Measurements from ENCODE around the gene MGAT4C. TPM values are rescaled to one million over a fixed set of nuclear protein-coding genes. Genes with fewer than 3 reads are reported as not detected.

MGAT4C gene
- total RNA-seq, 2 donors from 2014 or later: 0.11 to 1.8 TPM

- Histone ChIP-seq H3K27me3 (ENCODE audit: control insufficient read depth, insufficient read depth, low read length, poor library complexity, severe bottlenecking) (no peaks in the 10 kb centered on the region), H3K27ac (ENCODE audit: low read depth, low read length) (no peak overlapping the region), H3K9me3 (ENCODE audit: control insufficient read depth, low read length) (no peaks in the 10 kb centered on the region), H3K4me3 (ENCODE audit: low read length) (no peak overlapping the region), H3K9ac (ENCODE audit: extremely low read depth, low read length, poor library complexity, severe bottlenecking) (no peak overlapping the region), H3K36me3 (ENCODE audit: control insufficient read depth, insufficient read depth, low read length) (no peaks in the 10 kb centered on the region), H3K4me1 (ENCODE audit: control insufficient read depth, insufficient read depth, low read length) (no peaks in the 10 kb centered on the region)
- Mint-ChIP-seq H3K9me3 (no peaks in the 10 kb centered on the region), H3K36me3 (ENCODE audit: low read depth) (no peaks in the 10 kb centered on the region), H3K4me1 (peaks cover 4% of the 10 kb centered on the region), H3K27ac (no peak overlapping the region), H3K27me3 (ENCODE audit: insufficient read depth) (peaks cover 3% of the 10 kb centered on the region), H3K4me3 (peak overlapping the region; percentile 67)
- 92 to 95% methylated on average over 7 to 38 of the region's 38 CpGs for WGBS, 2 experiments (ENCODE audit: insufficient coverage in 1 of 2, insufficient read length in 1 of 2)
- TF ChIP-seq, protein P1, sequence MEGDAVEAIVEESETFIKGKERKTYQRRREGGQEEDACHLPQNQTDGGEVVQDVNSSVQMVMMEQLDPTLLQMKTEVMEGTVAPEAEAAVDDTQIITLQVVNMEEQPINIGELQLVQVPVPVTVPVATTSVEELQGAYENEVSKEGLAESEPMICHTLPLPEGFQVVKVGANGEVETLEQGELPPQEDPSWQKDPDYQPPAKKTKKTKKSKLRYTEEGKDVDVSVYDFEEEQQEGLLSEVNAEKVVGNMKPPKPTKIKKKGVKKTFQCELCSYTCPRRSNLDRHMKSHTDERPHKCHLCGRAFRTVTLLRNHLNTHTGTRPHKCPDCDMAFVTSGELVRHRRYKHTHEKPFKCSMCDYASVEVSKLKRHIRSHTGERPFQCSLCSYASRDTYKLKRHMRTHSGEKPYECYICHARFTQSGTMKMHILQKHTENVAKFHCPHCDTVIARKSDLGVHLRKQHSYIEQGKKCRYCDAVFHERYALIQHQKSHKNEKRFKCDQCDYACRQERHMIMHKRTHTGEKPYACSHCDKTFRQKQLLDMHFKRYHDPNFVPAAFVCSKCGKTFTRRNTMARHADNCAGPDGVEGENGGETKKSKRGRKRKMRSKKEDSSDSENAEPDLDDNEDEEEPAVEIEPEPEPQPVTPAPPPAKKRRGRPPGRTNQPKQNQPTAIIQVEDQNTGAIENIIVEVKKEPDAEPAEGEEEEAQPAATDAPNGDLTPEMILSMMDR (conservative IDR thresholded peaks at IDR 0.05): no peak
- DNase-seq: peak; percentile 93
Observed at GRCh38 chr12:86264451-86265328, 8.5 kb upstream of the MGAT4C start.

DNA sequence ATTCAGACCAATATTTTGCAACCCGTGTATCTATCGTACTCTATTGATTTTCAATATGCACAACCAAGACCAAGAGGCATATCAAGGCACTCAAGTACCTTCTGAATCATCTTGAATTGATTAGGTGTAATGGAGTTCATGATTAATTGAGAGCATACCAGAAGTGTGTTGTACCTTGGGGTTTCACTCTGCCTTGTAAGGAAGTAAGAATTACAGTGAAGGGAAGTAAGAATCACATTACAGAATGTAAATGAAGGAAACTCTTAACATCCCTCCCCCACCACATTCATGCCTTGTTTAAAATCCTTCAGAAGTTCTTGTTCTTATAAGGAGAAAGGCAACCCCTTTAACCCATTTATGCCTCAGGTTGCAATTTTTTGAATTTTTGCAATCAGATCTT is 5.4 kb upstream of the MGAT4C start:
- Histone ChIP-seq H3K27ac (ENCODE audit: low read depth, low read length) (no peak overlapping the region), H3K4me1 (ENCODE audit: control insufficient read depth, insufficient read depth, low read length) (no peaks in the 10 kb centered on the region), H3K9me3 (ENCODE audit: control insufficient read depth, low read length) (no peaks in the 10 kb centered on the region), H3K4me3 (ENCODE audit: low read length) (no peak overlapping the region), H3K9ac (ENCODE audit: extremely low read depth, low read length, poor library complexity, severe bottlenecking) (no peak overlapping the region), H3K27me3 (ENCODE audit: control insufficient read depth, insufficient read depth, low read length, poor library complexity, severe bottlenecking) (no peaks in the 10 kb centered on the region), H3K36me3 (ENCODE audit: control insufficient read depth, insufficient read depth, low read length) (no peaks in the 10 kb centered on the region)
- WGBS, 2 experiments (ENCODE audit: insufficient coverage in 1 of 2, insufficient read length in 1 of 2): 95% methylated on average over 2 of the region's 2 CpGs; no CpG with 5 or more reads in 1 of the 2 experiments
- Mint-ChIP-seq H3K4me3 (no peak overlapping the region), H3K27ac (no peak overlapping the region), H3K27me3 (ENCODE audit: insufficient read depth) (peaks cover 3% of the 10 kb centered on the region), H3K36me3 (ENCODE audit: low read depth) (no peaks in the 10 kb centered on the region), H3K9me3 (no peaks in the 10 kb centered on the region), H3K4me1 (peaks cover 8% of the 10 kb centered on the region)
- TF ChIP-seq, protein P1 (conservative IDR thresholded peaks at IDR 0.05): no peak
- no peak for DNase-seq

- Mint-ChIP-seq H3K36me3 (ENCODE audit: low read depth) (no peaks in the 10 kb centered on the region), H3K27me3 (ENCODE audit: insufficient read depth) (peaks cover 3% of the 10 kb centered on the region), H3K4me1 (peaks cover 8% of the 10 kb centered on the region), H3K9me3 (no peaks in the 10 kb centered on the region), H3K27ac (no peak overlapping the region), H3K4me3 (no peak overlapping the region)
- Histone ChIP-seq H3K27me3 (ENCODE audit: control insufficient read depth, insufficient read depth, low read length, poor library complexity, severe bottlenecking) (no peaks in the 10 kb centered on the region), H3K9me3 (ENCODE audit: control insufficient read depth, low read length) (no peaks in the 10 kb centered on the region), H3K4me1 (ENCODE audit: control insufficient read depth, insufficient read depth, low read length) (no peaks in the 10 kb centered on the region), H3K9ac (ENCODE audit: extremely low read depth, low read length, poor library complexity, severe bottlenecking) (no peak overlapping the region), H3K27ac (ENCODE audit: low read depth, low read length) (no peak overlapping the region), H3K4me3 (ENCODE audit: low read length) (no peak overlapping the region), H3K36me3 (ENCODE audit: control insufficient read depth, insufficient read depth, low read length) (no peaks in the 10 kb centered on the region)
- DNase-seq: no peak
- 90% methylated on average over 1 of the region's 1 CpG; no CpG with 5 or more reads in 1 of the 2 experiments for WGBS, 2 experiments (ENCODE audit: insufficient coverage in 1 of 2, insufficient read length in 1 of 2)
- TF ChIP-seq, protein P1 (conservative IDR thresholded peaks at IDR 0.05): no peak
Observed at GRCh38 chr12:86261142-86261541, 5.0 kb upstream of the MGAT4C start.
